GM21619 (cell line): ENCODE measurements around the gene TOP3B.
"Not testable (repeated sequence)": the region's sequence is repeated elsewhere in the genome, so short reads cannot be mapped to it uniquely, and the experiment has no call there.

ENCODE experiments used
- ATAC-seq: cut with Tn5 transposase; IDR thresholded peaks from one replicate; pipeline ENCODE4 v1.9.1; 2021; ENCODE audit not compliant: unreplicated experiment

The TOP3B gene

DNA sequence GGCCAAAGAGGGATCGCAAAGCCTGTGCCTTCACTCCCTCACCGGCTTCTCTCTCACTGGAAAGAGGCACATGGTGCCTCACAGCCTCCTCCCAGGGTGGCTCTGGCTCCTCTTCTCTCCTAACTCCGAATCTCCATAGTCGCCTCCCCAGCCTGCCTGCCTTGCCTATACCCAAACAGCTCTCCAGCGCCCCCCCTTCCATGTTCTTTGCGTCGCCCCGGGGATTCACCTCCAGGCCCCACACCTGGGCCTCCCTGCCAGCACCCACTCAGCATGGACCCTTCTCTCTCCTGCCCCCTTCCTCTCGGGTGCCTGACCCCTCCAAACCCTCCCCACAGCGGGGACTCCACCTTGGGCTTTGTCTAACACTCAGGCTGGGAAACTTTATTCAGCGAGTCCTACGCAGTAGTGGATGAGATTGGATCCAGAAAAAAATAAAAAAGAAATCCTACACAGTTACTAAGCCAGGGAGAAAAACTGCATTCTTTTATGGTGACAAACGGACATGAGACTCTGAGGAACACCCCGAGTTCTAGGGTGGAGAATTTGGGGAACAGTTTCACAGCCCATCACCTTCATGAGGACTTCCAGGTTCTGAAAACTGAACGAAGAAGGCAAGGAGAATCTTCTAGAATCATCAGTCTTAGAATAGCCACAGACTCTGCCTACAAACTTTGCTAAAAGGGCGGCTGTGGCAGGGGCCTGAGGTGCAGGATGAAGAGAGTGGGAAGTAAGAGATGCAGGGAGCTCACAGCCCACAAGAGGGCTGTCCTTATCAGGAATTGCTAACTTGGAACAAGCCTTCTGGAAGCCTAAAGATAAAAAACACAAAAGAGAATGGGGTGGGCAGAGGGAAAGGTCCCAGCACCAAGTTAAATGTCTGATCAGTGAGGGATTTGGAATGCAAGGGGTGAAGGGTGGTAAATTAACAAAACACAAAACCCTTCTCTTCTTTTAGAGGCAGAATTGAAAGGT lies 35.3 kb downstream of the TOP3B start:
- ATAC-seq = no peak

- ATAC-seq = no peak
These were observed 36.2 kb downstream of the TOP3B start for GRCh38 chr22:21946262-21946925.

DNA sequence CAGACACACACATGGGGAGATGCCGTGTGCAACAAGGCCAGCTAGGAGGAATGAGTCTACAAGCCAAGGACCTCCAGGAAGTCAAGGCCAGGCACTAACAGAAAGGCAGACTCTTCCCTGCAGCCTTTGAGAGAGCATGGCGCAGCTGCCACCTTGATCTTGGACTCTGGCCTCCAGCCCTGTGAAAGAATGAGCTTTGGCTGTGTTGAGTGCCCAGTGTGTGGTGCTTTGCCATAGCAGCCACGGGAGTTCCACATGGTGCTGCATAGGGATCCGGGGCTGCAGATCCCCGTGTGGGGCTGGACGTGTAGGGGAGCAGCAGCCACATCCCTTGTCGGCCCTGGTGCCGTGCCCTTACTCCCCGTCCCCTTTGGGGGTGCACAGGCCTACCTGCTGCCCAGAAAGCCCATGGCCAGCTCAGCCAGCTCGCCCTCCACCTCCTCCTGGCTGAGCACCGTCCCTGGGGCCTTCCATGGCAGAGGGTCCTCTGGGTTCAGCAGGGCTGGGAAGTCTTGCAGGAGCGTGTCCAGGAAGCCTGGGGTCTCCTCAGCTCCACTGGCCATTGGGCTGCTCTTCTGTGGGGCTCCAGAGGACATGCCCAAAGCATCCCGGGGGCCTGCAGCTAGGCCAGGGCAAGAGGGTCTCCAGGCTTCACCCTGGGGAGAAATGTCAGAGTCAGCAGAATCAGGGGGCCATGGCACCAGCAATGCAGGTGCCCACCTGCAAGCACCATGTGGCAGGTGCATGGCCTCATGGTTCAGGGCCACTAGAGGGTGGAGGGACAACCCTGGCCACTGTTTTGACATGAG lies 36.9 kb downstream of the TOP3B start:
- no peak for ATAC-seq

GRCh38 chr22:21944871-21945270 lies 37.7 kb downstream of the TOP3B start:
- no peak for ATAC-seq

- ATAC-seq = no peak
These were observed 38.8 kb downstream of the TOP3B start for GRCh38 chr22:21943571-21944448.

GRCh38 chr22:21942407-21943343 lies 39.9 kb downstream of the TOP3B start:
- no peak for ATAC-seq

GRCh38 chr22:21941921-21942320 lies 40.7 kb downstream of the TOP3B start:
- no peak for ATAC-seq

DNA sequence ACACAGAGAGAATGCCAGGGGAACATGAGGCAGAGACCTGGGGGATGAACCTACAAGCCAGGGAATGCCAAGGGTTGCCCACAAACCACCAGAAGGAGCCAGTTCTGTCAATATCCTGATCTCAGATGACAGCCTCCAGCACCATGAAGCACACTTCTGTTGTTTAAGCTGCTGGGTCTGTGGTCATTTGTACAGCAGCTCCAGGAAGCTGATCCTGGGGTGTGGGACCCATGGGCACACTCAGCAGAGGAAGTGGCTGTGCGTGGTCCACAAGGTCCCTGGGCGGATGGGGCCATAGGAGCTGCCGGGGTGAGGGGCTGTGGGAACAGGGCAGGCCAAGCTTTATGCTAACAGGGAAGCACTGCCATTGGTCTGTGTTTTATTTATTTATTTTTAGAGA lies 42.1 kb downstream of the TOP3B start:
- ATAC-seq = no peak

DNA sequence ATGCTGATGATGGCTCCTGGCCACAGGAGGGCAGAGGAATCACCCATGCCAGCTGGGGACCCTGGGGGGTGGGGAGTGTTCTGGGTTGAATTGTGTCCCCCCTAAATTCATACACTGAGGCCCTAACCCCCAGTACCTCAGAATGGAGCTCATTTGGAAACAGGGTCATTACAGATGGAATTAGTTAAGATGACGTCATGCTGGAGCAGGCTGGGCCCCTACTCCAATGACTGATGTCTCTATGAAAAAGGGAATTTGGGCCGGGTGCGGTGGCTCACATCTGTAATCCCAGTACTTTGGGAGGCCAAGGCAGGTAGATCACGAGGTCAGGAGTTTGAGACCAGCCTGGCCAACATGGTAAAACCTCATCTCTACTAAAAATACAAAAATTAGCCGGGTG lies 42.7 kb downstream of the TOP3B start:
- not testable (repeated sequence) for ATAC-seq

GRCh38 chr22:21939461-21939913 lies 43.1 kb downstream of the TOP3B start:
- no peak for ATAC-seq

- no peak for ATAC-seq
These were observed 43.7 kb downstream of the TOP3B start for GRCh38 chr22:21938906-21939305.

DNA sequence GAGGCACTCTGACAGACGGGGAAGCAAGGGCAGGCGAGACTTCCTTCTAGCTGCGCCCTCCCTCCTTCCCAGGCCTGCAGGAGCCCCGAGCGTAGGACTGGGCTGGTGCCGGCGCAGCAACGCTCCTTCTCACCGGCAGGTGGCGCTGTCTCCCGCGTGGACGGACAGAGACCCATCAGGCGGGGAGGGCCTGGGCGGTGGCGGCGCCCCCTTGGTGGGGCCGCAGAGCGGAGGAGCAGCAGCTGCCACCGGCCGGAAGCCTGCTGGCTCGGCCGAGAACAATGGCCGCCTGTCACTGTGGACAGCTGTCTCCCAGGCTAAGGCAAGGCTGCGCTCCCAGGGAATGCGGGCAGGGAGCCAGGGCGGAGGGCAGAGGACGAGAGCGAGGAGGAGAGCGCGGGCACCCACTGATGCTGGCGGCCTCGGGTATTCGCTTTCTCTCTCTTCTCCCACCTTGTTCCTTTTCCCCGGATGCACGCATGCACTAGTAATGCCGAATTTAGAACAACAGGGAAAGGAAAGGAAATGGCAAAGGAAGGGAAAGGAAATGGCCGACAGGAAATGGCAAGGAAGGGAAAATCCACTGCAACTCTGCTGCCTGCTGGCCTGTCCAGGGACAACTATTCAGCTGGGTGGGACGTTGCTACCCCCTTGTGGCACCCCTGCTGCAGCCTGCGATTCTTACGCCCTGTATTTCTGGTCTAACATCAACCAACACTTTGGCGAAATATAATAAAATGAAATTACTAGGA lies 44.3 kb downstream of the TOP3B start:
- peak; percentile 92 for ATAC-seq

- no peak for ATAC-seq
These were observed 44.8 kb downstream of the TOP3B start for GRCh38 chr22:21937821-21938070.

- ATAC-seq = no peak
These were observed 45.4 kb downstream of the TOP3B start for GRCh38 chr22:21937041-21937820.

GRCh38 chr22:21936151-21936775 lies 46.3 kb downstream of the TOP3B start:
- ATAC-seq = no peak

DNA sequence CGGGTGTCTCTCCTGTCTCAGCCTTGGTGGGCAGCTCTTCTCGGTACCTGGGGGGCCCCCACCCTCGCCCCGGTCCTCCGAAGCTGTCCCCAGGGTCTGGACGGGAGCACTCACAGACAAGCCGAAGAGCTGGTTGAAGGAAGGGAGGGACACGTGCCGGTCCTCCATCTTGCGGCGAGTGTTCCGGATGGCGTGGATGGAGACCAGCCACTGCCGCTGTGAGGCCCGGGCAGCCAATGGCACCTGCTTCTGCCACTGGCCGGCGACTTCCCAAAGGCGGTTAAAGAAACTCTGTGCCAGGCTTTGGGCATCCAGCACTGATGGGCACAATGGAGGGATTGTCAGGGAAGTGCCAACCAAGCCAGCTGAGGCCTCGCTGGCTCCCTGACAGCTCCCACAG lies 48.7 kb downstream of the TOP3B start:
- ATAC-seq = no peak

DNA sequence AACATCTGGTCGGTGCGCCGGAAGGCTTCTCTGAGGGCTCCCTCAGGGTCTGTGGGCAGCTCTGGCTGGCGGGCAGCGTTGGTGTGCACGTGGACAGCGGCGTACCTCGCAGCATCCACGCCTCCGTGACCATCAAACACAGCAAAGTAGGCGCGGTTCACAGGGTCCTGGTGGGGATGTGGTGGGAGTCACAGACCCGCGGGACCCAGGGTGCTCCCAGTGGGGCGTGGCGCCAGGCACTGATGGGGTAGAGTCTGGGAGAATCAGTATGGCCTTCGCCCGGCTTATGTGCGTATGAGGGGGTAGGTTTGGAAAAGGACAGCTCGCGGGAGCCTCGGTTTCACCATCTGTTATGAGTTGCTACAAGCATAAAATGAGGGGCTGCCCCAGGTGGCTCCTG lies 49.2 kb downstream of the TOP3B start:
- ATAC-seq = no peak

DNA sequence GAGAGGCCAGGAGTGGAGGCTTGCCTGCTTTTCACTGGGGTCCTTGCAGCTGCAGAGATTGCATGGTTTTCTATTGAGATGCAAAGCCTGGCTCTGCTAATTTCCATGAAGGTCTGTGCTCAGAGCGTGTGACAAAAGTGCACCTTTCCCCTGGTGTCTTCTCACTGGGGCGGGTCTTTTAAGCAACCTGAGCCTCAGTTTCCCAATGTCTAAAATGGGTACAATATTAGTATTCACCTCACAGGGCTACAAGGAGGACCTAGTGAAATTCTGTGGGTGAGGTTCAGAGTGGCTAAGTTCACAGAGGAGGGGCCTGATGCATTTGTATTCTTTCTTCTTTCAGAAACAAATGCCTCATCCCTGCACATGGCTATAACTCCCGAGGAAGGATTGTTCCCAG lies 50.2 kb downstream of the TOP3B start:
- no peak for ATAC-seq
